ENCODE results near the gene MAP3K10. TPM values are rescaled to one million over a fixed set of nuclear protein-coding genes. Genes with fewer than 3 reads are reported as not detected.
A peak's percentile ranks its signal among the peaks of the same experiment; 100 is the strongest.

The MAP3K10 gene
- total RNA-seq, 1 experiment from 2014 or later, result 11.2 TPM

- Histone ChIP-seq H2AFZ (ENCODE audit: low read length) (no peak overlapping the region), H3K4me2 (ENCODE audit: low read length) (no peak overlapping the region), H3K27ac (ENCODE audit: low read length) (no peak overlapping the region), H3K27me3 (ENCODE audit: low read length) (no peaks in the 10 kb centered on the region), H3F3A (ENCODE audit: low read length, unreplicated experiment) (no peaks in the 10 kb centered on the region), H3K36me3 (ENCODE audit: low read depth, low read length) (no peaks in the 10 kb centered on the region; the same call in 1 of the 2 replicates), H3K9ac (ENCODE audit: low read length) (no peak overlapping the region), H3K4me3 (ENCODE audit: low read length) (no peak overlapping the region), H3K4me1 (ENCODE audit: insufficient read depth, low read length) (peaks cover 10% of the 10 kb centered on the region), H3K9me3 (ENCODE audit: low read length) (no peaks in the 10 kb centered on the region), H3K79me2 (ENCODE audit: low read length) (no peaks in the 10 kb centered on the region), H4K20me1 (ENCODE audit: low read length) (no peaks in the 10 kb centered on the region), H3K9me2 (replicated peaks; ENCODE audit: low read length) (no peaks in the 10 kb centered on the region)
- ChIA-PET CTCF (no interaction called here), POLR2A (ENCODE audit: unreplicated experiment) (no interaction called here)
- intact Hi-C loops (cut with micrococcal nuclease), result no loop called here
- ATAC-seq (no peak), DNase-seq (no peak)
- no peak for TF ChIP-seq CTCF (conservative IDR thresholded peaks at IDR 0.05; ENCODE audit: low read depth, low read length)
- no peak for TF ChIP-seq EZH2 (IDR thresholded peaks at IDR 0.05; ENCODE audit: low read length, unreplicated experiment)
- no peak for TF ChIP-seq EZH2phosphoT487 (IDR thresholded peaks at IDR 0.05; ENCODE audit: borderline replicate concordance, low read length)
- BruUV-seq (replicated peaks), result TSS peak; percentile 25
Observed at GRCh38 chr19:40232949-40233810, 42.0 kb downstream of the MAP3K10 start.

GRCh38 chr19:40233811-40234389 lies 42.7 kb downstream of the MAP3K10 start:
- no peaks in the 10 kb centered on the region; the same call in 1 of the 2 replicates for H3K36me3 ChIP-seq (ENCODE audit: low read depth, low read length)
- TF ChIP-seq EZH2 (IDR thresholded peaks at IDR 0.05; ENCODE audit: low read length, unreplicated experiment), result no peak
- TF ChIP-seq CTCF (conservative IDR thresholded peaks at IDR 0.05; ENCODE audit: low read depth, low read length), result no peak
- no peak for TF ChIP-seq EZH2phosphoT487 (IDR thresholded peaks at IDR 0.05; ENCODE audit: borderline replicate concordance, low read length)
- DNase-seq (no peak), ATAC-seq (no peak)
- H3F3A ChIP-seq (ENCODE audit: low read length, unreplicated experiment), result no peaks in the 10 kb centered on the region
- ChIA-PET POLR2A (ENCODE audit: unreplicated experiment) (no interaction called here), CTCF (no interaction called here)
- H4K20me1 ChIP-seq (ENCODE audit: low read length), result no peaks in the 10 kb centered on the region
- intact Hi-C loops (cut with micrococcal nuclease), result no loop called here
- peaks cover 10% of the 10 kb centered on the region for H3K4me1 ChIP-seq (ENCODE audit: insufficient read depth, low read length)
- BruUV-seq (replicated peaks), result no TSS peak
- H3K27me3 ChIP-seq (ENCODE audit: low read length), result no peaks in the 10 kb centered on the region
- H3K4me3 ChIP-seq (ENCODE audit: low read length), result no peak overlapping the region
- no peak overlapping the region for H3K4me2 ChIP-seq (ENCODE audit: low read length)
- H2AFZ ChIP-seq (ENCODE audit: low read length), result no peak overlapping the region
- H3K9me3 ChIP-seq (ENCODE audit: low read length), result no peaks in the 10 kb centered on the region
- H3K9ac ChIP-seq (ENCODE audit: low read length), result no peak overlapping the region
- H3K9me2 ChIP-seq (replicated peaks; ENCODE audit: low read length), result no peaks in the 10 kb centered on the region
- no peak overlapping the region for H3K27ac ChIP-seq (ENCODE audit: low read length)
- no peaks in the 10 kb centered on the region for H3K79me2 ChIP-seq (ENCODE audit: low read length)
